Endothelial cell of umbilical vein (primary cell): ENCODE data around the gene SHPK. TPM values are rescaled to one million over a fixed set of nuclear protein-coding genes. Genes with fewer than 3 reads are reported as not detected.

Source experiments
- BruUV-seq: library from RNA; stranded (reverse); fragments of 400-500 nt; replicated peaks from 2 replicates; lab custom pipeline; 2021; lab: Mats Ljungman, UMichigan
- CTCF ChIA-PET: fragments of 300-600, 350-600 bp; sonication (Branson Sonifier 250); formaldehyde crosslinking; loops from one replicate; lab custom pipeline; 2021; ENCODE audit warnings: antibody characterized with exemption, inconsistent platforms; lab: Charles Lee
- POLR2A ChIA-PET: fragments of 300-600, 350-600 bp; sonication (Branson Sonifier 250); formaldehyde crosslinking; loops from one replicate; lab custom pipeline; 2021; ENCODE audit warnings: antibody characterized with exemption, inconsistent platforms; lab: Charles Lee
- DNase-seq: peaks from one replicate; pipeline ENCODE4 v3.0.0-alpha.2; 2011; ENCODE audit warnings: low read depth, low spot score
- FAIRE-seq: peaks from 2 replicates; lab custom pipeline; 2011; peaks lifted over from hg19 to GRCh38; lab: Jason Lieb, UNC
- H2AFZ ChIP-seq: 2 replicates; pipeline ENCODE4 v1.6.0; 2012; ENCODE audit warnings: low read depth, low read length, control low read depth, inconsistent platforms
- H3K27ac ChIP-seq: 2 replicates; pipeline ENCODE4 v1.5.1; 2011; ENCODE audit warnings: low read depth, mild to moderate bottlenecking, control low read depth, low read length, moderate library complexity; ENCODE audit not compliant: insufficient read depth
- H3K27me3 ChIP-seq, 2 experiments: 2 replicates each; pipeline versions ENCODE4 v1.6.0 to v1.6.1; 2011; ENCODE audit warnings: low read length in 2 of 2, mixed read lengths in 1 of 2; ENCODE audit not compliant: control insufficient read depth in 2 of 2, insufficient read depth in 2 of 2
- H3K36me3 ChIP-seq, 2 experiments: 2 replicates in 1 of 2; 3 replicates in 1 of 2; pipeline ENCODE4 v1.5.1; 2011; ENCODE audit warnings: low read length in 2 of 2, mild to moderate bottlenecking in 1 of 2, moderate library complexity in 1 of 2; ENCODE audit not compliant: control insufficient read depth in 2 of 2, insufficient read depth in 2 of 2; ENCODE audit errors: extremely low read depth in 1 of 2
- H3K4me1 ChIP-seq: 3 replicates; pipeline ENCODE4 v1.5.1; 2011; ENCODE audit warnings: mild to moderate bottlenecking, low read length; ENCODE audit not compliant: control insufficient read depth, insufficient read depth; ENCODE audit errors: extremely low read depth
- H3K4me2 ChIP-seq: 2 replicates; pipeline ENCODE4 v1.6.1; 2011; ENCODE audit warnings: low read length, control low read depth, mixed read lengths; ENCODE audit not compliant: insufficient read depth
- H3K4me3 ChIP-seq, 3 experiments: fragments of 200-600 bp in 1 of 3; sonication (generic), shearing (Covaris generic) in 1 of 3; replicated peaks in 1 of 3; 2 replicates each; pipeline ENCODE4 v1.5.1; 2011 to 2016; ENCODE audit warnings: control low read depth in 3 of 3, low read length in 3 of 3, mild to moderate bottlenecking in 2 of 3, inconsistent platforms in 1 of 3, low read depth in 1 of 3, moderate library complexity in 1 of 3; ENCODE audit not compliant: insufficient read depth in 1 of 3
- H3K79me2 ChIP-seq: 2 replicates; pipeline ENCODE4 v1.6.0; 2012; ENCODE audit warnings: low read length, inconsistent platforms; ENCODE audit not compliant: control insufficient read depth, insufficient read depth
- H3K9ac ChIP-seq: replicated peaks from 2 replicates; pipeline ENCODE3; 2011; ENCODE audit warnings: low read length, control low read depth; ENCODE audit not compliant: insufficient read depth; ENCODE audit errors: extremely low read depth
- H3K9me1 ChIP-seq: replicated peaks from 3 replicates; pipeline ENCODE4 v1.6.0; 2011; ENCODE audit warnings: mild to moderate bottlenecking, low read length; ENCODE audit not compliant: control insufficient read depth, insufficient read depth; ENCODE audit errors: extremely low read depth
- H3K9me3 ChIP-seq: replicated peaks from 2 replicates; pipeline ENCODE4 v1.5.1; 2012; ENCODE audit warnings: low read length, inconsistent platforms; ENCODE audit not compliant: control insufficient read depth, insufficient read depth
- H4K20me1 ChIP-seq: replicated peaks from 2 replicates; pipeline ENCODE3; 2011; ENCODE audit warnings: mild to moderate bottlenecking, low read length; ENCODE audit not compliant: control insufficient read depth, insufficient read depth; ENCODE audit errors: extremely low read depth
- EZH2 ChIP-seq: IDR thresholded peaks from 2 replicates; pipeline ENCODE4 v1.6.1; 2012; ENCODE audit warnings: borderline replicate concordance, low read depth, mild to moderate bottlenecking, moderate library complexity, low read length, inconsistent platforms; ENCODE audit not compliant: severe bottlenecking
- FOS ChIP-seq: IDR thresholded peaks from 2 replicates; pipeline ENCODE4 v1.6.1; 2011; ENCODE audit warnings: mild to moderate bottlenecking, low read length, moderate library complexity, borderline replicate concordance; ENCODE audit not compliant: insufficient read depth
- GATA2 ChIP-seq: IDR thresholded peaks from 2 replicates; pipeline ENCODE4 v1.7.0; 2011; ENCODE audit warnings: low read depth, mild to moderate bottlenecking, moderate library complexity, mixed read lengths, low read length; ENCODE audit not compliant: insufficient read length, insufficient read depth
- JUN ChIP-seq: IDR thresholded peaks from 2 replicates; pipeline ENCODE4 v1.6.1; 2011; ENCODE audit warnings: borderline replicate concordance, low read depth; ENCODE audit not compliant: insufficient read length, insufficient read depth
- MYC ChIP-seq: IDR thresholded peaks from one replicate; pipeline ENCODE4 v1.6.1; 2011; ENCODE audit warnings: mild to moderate bottlenecking, low read depth, low read length
- POLR2A ChIP-seq: IDR thresholded peaks from 2 replicates; pipeline ENCODE4 v1.6.1; 2012; ENCODE audit warnings: low read depth, mild to moderate bottlenecking, control low read depth, low read length
- POLR2AphosphoS5 ChIP-seq: IDR thresholded peaks from 2 replicates; pipeline ENCODE4 v1.6.1; 2012; ENCODE audit warnings: low read depth, mild to moderate bottlenecking, control low read depth, low read length, moderate library complexity; ENCODE audit not compliant: insufficient read depth
- dilution Hi-C: fragments of 300-500 bp; cut with MboI; formaldehyde crosslinking; loops from one replicate; pipeline ENCODE4 v1.15.0; 2019; ENCODE audit warnings: low sequenced_read_pairs; ENCODE audit not compliant: extremely low pct_ligation_motif_present
- intact Hi-C: fragments of 100-400 bp; cut with micrococcal nuclease; formaldehyde crosslinking; loops from one replicate; pipeline ENCODE4 v1.10.0; 2022
- polyA plus RNA-seq, 4 experiments: library from polyadenylated mRNA; depleted of rRNA in 3 of 4; stranded (reverse) in 3 of 4; unstranded in 1 of 4; fragments of >200 nt; gene quantifications; 2 replicates each; pipeline versions ENCODE4 v1.2.1 to v1.2.3, GENCODE V29; 2011 to 2012; ENCODE audit warnings: missing spikeins in 1 of 4
- total RNA-seq: library from RNA; stranded (reverse); gene quantifications from 2 replicates; pipeline ENCODE4 v1.2.3, GENCODE V29; 2021
- TF ChIP-seq, protein P1 (sequence below): IDR thresholded peaks from 2 replicates; pipeline ENCODE4 v1.6.1; 2011; ENCODE audit not compliant: insufficient read depth, insufficient read length
- TF ChIP-seq, protein P2 (sequence below), 2 donors: IDR thresholded peaks; 1 replicate in 1 of 2; 2 replicates in 1 of 2; pipeline ENCODE4 v1.5.1; 2011; ENCODE audit warnings: low read length in 2 of 2, mild to moderate bottlenecking in 2 of 2, moderate library complexity in 2 of 2, control low read depth in 1 of 2, inconsistent platforms in 1 of 2, low read depth in 1 of 2; ENCODE audit not compliant: insufficient read depth in 1 of 2; ENCODE audit errors: extremely low read depth in 1 of 2

The SHPK gene
- total and polyA plus RNA-seq, 2 donors (not counting 3 experiments of a cell fraction or from before 2014, with no cell fraction given), result 15.4 to 15.9 TPM

DNA sequence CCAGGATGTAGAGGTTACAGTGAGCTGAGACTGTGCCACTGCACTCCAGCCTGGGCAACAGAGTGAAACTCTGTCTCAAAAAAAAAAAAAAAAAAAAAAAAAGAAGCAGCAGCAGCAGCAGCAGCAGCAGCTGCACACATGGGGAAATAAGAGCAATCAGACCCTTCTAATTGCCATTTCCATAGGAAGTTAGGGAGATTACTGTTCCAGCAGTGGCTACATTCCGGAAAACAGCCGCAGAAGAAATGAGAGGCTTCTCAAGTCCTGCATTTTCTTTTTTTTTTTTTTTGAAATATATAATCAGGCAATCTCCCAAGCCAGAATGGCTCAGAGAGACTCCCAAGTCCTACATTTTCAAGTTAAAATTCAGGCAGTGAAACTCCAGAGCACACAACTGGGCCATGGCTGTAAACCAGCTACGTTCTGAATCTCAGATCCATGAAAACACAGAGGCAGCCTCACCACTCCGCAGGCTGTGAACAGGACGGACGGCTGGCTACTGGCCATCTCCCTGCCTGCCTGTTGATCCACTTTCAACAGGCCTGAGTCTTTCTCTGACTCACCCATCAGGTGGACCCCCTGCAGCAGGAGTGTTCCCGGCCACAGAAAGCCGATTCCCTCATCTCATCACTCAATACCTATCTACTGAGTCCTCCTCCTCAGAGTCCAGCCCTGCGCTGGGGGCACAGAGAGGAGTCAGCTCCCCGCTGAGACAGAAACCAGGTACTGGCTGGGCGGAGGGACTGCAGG, 41.8 kb downstream of the SHPK start:
- dilution Hi-C loops, result no loop called here
- no TSS peak for BruUV-seq
- no peaks in the 10 kb centered on the region for H3K9me1 ChIP-seq
- no peak overlapping the region for H3K9ac ChIP-seq
- H3K9me3 ChIP-seq, result no peaks in the 10 kb centered on the region
- ChIA-PET CTCF (no interaction called here), POLR2A (interaction anchor here (0.7 kb wide), 1 partner anchor 434 kb away, joined by 4 read pairs; no protein-coding TSS in a partner anchor)
- H3K4me1 ChIP-seq, result no peaks in the 10 kb centered on the region
- H4K20me1 ChIP-seq, result no peaks in the 10 kb centered on the region
- H3K4me3 ChIP-seq, result no peak overlapping the region
- FAIRE-seq (no peak), DNase-seq (peak; percentile 46)
- no peak for TF ChIP-seq POLR2A
- TF ChIP-seq, protein P1, sequence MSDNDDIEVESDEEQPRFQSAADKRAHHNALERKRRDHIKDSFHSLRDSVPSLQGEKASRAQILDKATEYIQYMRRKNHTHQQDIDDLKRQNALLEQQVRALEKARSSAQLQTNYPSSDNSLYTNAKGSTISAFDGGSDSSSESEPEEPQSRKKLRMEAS, result no peak
- TF ChIP-seq JUN, result no peak
- TF ChIP-seq FOS, result no peak
- TF ChIP-seq, protein P2, sequence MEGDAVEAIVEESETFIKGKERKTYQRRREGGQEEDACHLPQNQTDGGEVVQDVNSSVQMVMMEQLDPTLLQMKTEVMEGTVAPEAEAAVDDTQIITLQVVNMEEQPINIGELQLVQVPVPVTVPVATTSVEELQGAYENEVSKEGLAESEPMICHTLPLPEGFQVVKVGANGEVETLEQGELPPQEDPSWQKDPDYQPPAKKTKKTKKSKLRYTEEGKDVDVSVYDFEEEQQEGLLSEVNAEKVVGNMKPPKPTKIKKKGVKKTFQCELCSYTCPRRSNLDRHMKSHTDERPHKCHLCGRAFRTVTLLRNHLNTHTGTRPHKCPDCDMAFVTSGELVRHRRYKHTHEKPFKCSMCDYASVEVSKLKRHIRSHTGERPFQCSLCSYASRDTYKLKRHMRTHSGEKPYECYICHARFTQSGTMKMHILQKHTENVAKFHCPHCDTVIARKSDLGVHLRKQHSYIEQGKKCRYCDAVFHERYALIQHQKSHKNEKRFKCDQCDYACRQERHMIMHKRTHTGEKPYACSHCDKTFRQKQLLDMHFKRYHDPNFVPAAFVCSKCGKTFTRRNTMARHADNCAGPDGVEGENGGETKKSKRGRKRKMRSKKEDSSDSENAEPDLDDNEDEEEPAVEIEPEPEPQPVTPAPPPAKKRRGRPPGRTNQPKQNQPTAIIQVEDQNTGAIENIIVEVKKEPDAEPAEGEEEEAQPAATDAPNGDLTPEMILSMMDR (IDR thresholded peaks at IDR 0.05; ENCODE audit: extremely low read depth in 1 of 2, insufficient read depth in 1 of 2, low read depth in 1 of 2, low read length in 2 of 2), result no peak
- no peak for TF ChIP-seq EZH2
- no peak for TF ChIP-seq POLR2AphosphoS5
- no peak for TF ChIP-seq MYC
- TF ChIP-seq GATA2, result no peak
- no peak overlapping the region for H2AFZ ChIP-seq
- H3K79me2 ChIP-seq, result no peaks in the 10 kb centered on the region
- intact Hi-C loops, result no loop called here
- no peaks in the 10 kb centered on the region for H3K27me3 ChIP-seq
- no peaks in the 10 kb centered on the region for H3K36me3 ChIP-seq
- no peak overlapping the region for H3K4me2 ChIP-seq
- H3K27ac ChIP-seq, result no peak overlapping the region
